GM12878 (cell line): ENCODE measurements around the gene SEMA4F.

ENCODE experiments used
- GABPA ChIP-seq: IDR thresholded peaks from 2 replicates; pipeline ENCODE4 v1.6.1; 2014; ENCODE audit warnings: antibody characterized with exemption, low read depth, mild to moderate bottlenecking, inconsistent platforms
- JUND ChIP-seq: IDR thresholded peaks from 2 replicates; pipeline ENCODE4 v1.6.1; 2012; ENCODE audit warnings: low read depth, mild to moderate bottlenecking, low read length, improper control_type of control experiment, moderate library complexity
- POLR2A ChIP-seq: IDR thresholded peaks from 2 replicates; pipeline ENCODE4 v1.6.1; 2011; ENCODE audit warnings: low read depth, mild to moderate bottlenecking, low read length

- no peak for TF ChIP-seq POLR2A
- TF ChIP-seq JUND = no peak
- TF ChIP-seq GABPA = no peak
These were observed 47.1 kb upstream of the SEMA4F start for GRCh38 chr2:74606927-74607326.
